ENCODE results near the gene SOBP.

Gene SOBP

GRCh38 chr6:107493158-107494057, 3.5 kb downstream of the SOBP start:
- POLR2A ChIA-PET (ENCODE audit: low non-redundant PET), result no interaction called here
- TF ChIP-seq CTCF (conservative IDR thresholded peaks at IDR 0.05; ENCODE audit: low read depth), result no peak
- DNase-seq (ENCODE audit: low spot score), result no peak
- CTCF ChIA-PET, result interaction anchor here (0.6 to 1.5 kb wide), 3 partner anchors 9 to 1336 kb away, joined by 3 to 5 read pairs (median 3); no protein-coding TSS in a partner anchor
- H3K27ac ChIP-seq, result no peak overlapping the region

- CTCF ChIA-PET, result interaction anchor here (0.6 kb wide), 1 partner anchor 179 kb away, joined by 3 read pairs; no protein-coding TSS in a partner anchor
- POLR2A ChIA-PET (ENCODE audit: low non-redundant PET), result no interaction called here
- H3K27ac ChIP-seq, result no peak overlapping the region
Measured at GRCh38 chr6:107495196-107495643, 5.3 kb downstream of the SOBP start.

GRCh38 chr6:107495971-107496370, 6.1 kb downstream of the SOBP start:
- DNase-seq (ENCODE audit: low spot score), result no peak
- POLR2A ChIA-PET (ENCODE audit: low non-redundant PET), result no interaction called here

More at GRCh38 chr6:107495196-107495643, 5.3 kb downstream of the SOBP start:
- DNase-seq (ENCODE audit: low spot score), result no peak
- TF ChIP-seq CTCF (conservative IDR thresholded peaks at IDR 0.05; ENCODE audit: low read depth), result no peak

GRCh38 chr6:107496892-107497684, 7.2 kb downstream of the SOBP start:
- no peak for DNase-seq (ENCODE audit: low spot score)
- no peak for TF ChIP-seq CTCF (conservative IDR thresholded peaks at IDR 0.05; ENCODE audit: low read depth)
- POLR2A ChIA-PET (ENCODE audit: low non-redundant PET), result no interaction called here
- no peak overlapping the region for H3K27ac ChIP-seq
- CTCF ChIA-PET, result no interaction called here

More at GRCh38 chr6:107495971-107496370, 6.1 kb downstream of the SOBP start:
- H3K27ac ChIP-seq, result no peak overlapping the region
- TF ChIP-seq CTCF (conservative IDR thresholded peaks at IDR 0.05; ENCODE audit: low read depth), result no peak
- CTCF ChIA-PET, result no interaction called here

- DNase-seq (ENCODE audit: low spot score), result no peak
- H3K27ac ChIP-seq, result no peak overlapping the region
- no peak for TF ChIP-seq CTCF (conservative IDR thresholded peaks at IDR 0.05; ENCODE audit: low read depth)
- ChIA-PET CTCF (interaction anchor here (0.7 kb wide), 1 partner anchor 159 kb away, joined by 3 read pairs; no protein-coding TSS in a partner anchor), POLR2A (ENCODE audit: low non-redundant PET) (no interaction called here)
Measured at GRCh38 chr6:107504270-107505026, 14.5 kb downstream of the SOBP start.

- ChIA-PET CTCF (no interaction called here), POLR2A (ENCODE audit: low non-redundant PET) (no interaction called here)
- TF ChIP-seq CTCF (conservative IDR thresholded peaks at IDR 0.05; ENCODE audit: low read depth), result no peak
- H3K27ac ChIP-seq, result no peak overlapping the region
- peak; percentile 59 for DNase-seq (ENCODE audit: low spot score)
Measured at GRCh38 chr6:107506145-107506544, 16.2 kb downstream of the SOBP start.
